ENCODE data around the gene ASB10.

The ASB10 gene

DNA sequence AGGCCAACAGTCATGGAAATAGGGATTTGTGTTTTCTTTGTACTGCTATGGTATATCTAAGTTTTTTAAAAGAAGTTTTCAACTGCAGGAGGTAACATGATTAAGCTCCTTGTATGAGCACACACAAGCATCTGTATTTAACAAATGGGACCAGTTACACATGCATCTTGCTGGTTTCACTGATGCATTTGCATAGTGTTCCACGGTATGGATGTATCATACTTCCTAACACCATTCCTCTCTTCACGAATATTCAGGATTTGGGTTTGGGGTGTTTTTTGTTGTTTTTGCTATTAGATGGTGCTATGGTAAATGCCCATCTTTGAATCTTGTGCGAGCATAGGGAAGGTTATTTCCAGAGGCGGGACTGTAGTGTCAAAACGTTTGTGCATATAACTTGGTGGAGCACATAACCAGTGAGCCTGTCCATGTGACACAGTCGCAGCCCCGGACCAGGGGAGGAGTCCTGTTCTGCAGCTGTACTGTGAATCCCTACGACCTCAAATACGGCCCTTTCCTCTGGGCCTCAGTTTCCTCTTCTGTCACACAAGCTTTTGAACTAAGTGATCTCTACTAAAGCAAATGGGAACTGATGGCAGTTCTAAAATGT, 21.3 kb upstream of the ASB10 start:
- Histone ChIP-seq H3K36me3 (ENCODE audit: control insufficient read depth in 1 of 2, insufficient read depth in 2 of 2, low read length in 2 of 2) (peaks cover 0 to 10% of the 10 kb centered on the region in 2 donors), H3K27ac (ENCODE audit: low read length) (no peak overlapping the region), H3K27me3 (ENCODE audit: low read depth, low read length) (peaks cover 7% of the 10 kb centered on the region), H3K4me1 (ENCODE audit: control insufficient read depth in 1 of 2, insufficient read depth in 2 of 2, low read length in 2 of 2) (no peaks in the 10 kb centered on the region), H3K9me3 (ENCODE audit: control insufficient read depth in 1 of 2, low read length in 2 of 2) (no peaks in the 10 kb centered on the region), H3K4me3 (ENCODE audit: low read depth in 1 of 2, low read length in 2 of 2) (no peak overlapping the region)

DNA sequence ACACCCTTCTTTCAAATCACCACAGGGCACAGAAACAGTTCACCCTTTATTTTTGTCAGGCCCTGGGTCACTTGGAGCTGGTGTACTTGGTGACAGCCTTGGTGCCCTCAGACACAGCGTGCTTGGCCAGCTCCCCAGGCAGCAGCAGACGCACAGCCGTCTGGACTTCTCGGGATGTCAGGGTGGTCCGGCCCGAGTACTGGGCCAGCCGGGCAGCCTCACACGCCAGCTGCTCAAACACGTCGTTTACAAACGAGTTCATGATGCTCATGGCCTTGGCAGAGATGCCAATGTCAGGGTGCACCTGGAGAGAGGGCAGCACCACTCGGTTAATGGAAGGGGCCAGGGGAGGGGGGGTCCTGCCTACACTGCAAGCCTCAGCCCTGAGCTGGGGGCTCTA, 20.8 kb upstream of the ASB10 start:
- H3K36me3 ChIP-seq (ENCODE audit: control insufficient read depth in 1 of 2, insufficient read depth in 2 of 2, low read length in 2 of 2), result peaks cover 0 to 4% of the 10 kb centered on the region in 2 donors
- no peak overlapping the region for H3K27ac ChIP-seq (ENCODE audit: low read length)
- no peaks in the 10 kb centered on the region for H3K4me1 ChIP-seq (ENCODE audit: control insufficient read depth in 1 of 2, insufficient read depth in 2 of 2, low read length in 2 of 2)
- no peak overlapping the region for H3K4me3 ChIP-seq (ENCODE audit: low read depth in 1 of 2, low read length in 2 of 2)
- no peaks in the 10 kb centered on the region for H3K9me3 ChIP-seq (ENCODE audit: control insufficient read depth in 1 of 2, low read length in 2 of 2)
- H3K27me3 ChIP-seq (ENCODE audit: low read depth, low read length), result peaks cover 7% of the 10 kb centered on the region

DNA sequence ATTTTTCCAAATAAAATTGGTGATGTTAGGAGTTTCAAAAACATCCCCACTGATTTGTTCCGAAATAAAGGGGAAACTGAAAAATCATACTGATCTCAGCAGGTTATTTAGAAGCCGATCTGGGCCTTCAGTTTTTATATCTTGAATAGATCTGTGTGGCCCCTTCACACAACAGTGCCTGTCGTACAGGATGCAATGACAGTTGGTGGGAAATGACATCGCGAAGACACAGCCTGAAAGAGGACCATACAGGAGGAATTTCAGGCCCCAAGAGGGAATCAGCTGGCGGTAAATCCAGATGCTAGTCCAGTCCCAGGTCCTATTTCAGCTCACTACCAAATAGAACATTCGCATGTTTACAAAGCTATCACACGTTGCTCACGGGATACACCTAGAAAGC, 20.3 kb upstream of the ASB10 start:
- Histone ChIP-seq H3K27ac (ENCODE audit: low read length) (no peak overlapping the region), H3K27me3 (ENCODE audit: low read depth, low read length) (peaks cover 7% of the 10 kb centered on the region), H3K4me3 (ENCODE audit: low read depth in 1 of 2, low read length in 2 of 2) (no peak overlapping the region), H3K36me3 (ENCODE audit: control insufficient read depth in 1 of 2, insufficient read depth in 2 of 2, low read length in 2 of 2) (no peaks in the 10 kb centered on the region), H3K4me1 (ENCODE audit: control insufficient read depth in 1 of 2, insufficient read depth in 2 of 2, low read length in 2 of 2) (no peaks in the 10 kb centered on the region), H3K9me3 (ENCODE audit: control insufficient read depth in 1 of 2, low read length in 2 of 2) (no peaks in the 10 kb centered on the region)

DNA sequence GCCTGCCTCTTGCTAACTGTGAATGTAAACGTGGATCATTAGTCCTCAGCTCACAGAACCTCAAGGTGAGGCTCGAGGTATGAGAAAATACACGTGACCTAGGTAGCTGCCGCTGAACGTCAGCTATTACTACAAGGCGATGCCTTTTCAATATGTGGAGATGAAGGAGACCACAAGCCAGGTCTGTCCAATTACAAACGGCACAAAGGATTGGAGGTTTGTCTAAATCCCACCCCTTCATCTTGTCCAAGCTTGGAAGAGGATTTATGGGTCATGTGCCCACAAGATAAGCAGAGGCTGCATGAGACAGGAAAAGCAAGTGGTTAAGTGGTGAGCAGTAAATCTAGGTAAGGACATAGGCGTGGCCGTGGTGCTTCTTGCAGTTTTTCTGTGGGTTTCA, 19.9 kb upstream of the ASB10 start:
- Histone ChIP-seq H3K36me3 (ENCODE audit: control insufficient read depth in 1 of 2, insufficient read depth in 2 of 2, low read length in 2 of 2) (no peaks in the 10 kb centered on the region), H3K4me3 (ENCODE audit: low read depth in 1 of 2, low read length in 2 of 2) (no peak overlapping the region), H3K27ac (ENCODE audit: low read length) (no peak overlapping the region), H3K4me1 (ENCODE audit: control insufficient read depth in 1 of 2, insufficient read depth in 2 of 2, low read length in 2 of 2) (no peaks in the 10 kb centered on the region), H3K9me3 (ENCODE audit: control insufficient read depth in 1 of 2, low read length in 2 of 2) (no peaks in the 10 kb centered on the region), H3K27me3 (ENCODE audit: low read depth, low read length) (peaks cover 7% of the 10 kb centered on the region)

DNA sequence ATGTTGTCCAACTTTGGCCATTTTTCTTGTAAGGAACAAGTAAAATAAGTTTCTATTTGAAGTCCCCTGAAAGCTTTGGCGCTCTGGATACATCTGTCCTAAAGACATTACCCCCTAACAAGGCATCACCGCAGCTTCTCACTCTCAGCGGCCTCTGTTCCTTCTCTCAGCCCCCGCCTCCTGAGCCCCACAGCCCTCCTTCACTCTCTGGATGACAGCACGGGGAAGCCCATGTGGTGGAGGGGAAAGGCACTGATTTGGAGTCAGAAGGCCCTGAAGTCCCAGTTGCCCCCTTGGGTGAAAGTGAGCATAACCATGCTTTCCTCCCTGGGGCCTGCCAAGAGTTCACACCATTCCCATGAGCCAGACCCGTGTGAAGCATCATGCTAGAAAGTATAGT, 18.7 kb upstream of the ASB10 start:
- peaks cover 7% of the 10 kb centered on the region for H3K27me3 ChIP-seq (ENCODE audit: low read depth, low read length)
- no peak overlapping the region for H3K4me3 ChIP-seq (ENCODE audit: low read depth in 1 of 2, low read length in 2 of 2)
- H3K9me3 ChIP-seq (ENCODE audit: control insufficient read depth in 1 of 2, low read length in 2 of 2), result no peaks in the 10 kb centered on the region
- H3K36me3 ChIP-seq (ENCODE audit: control insufficient read depth in 1 of 2, insufficient read depth in 2 of 2, low read length in 2 of 2), result no peaks in the 10 kb centered on the region
- H3K4me1 ChIP-seq (ENCODE audit: control insufficient read depth in 1 of 2, insufficient read depth in 2 of 2, low read length in 2 of 2), result no peaks in the 10 kb centered on the region
- H3K27ac ChIP-seq (ENCODE audit: low read length), result no peak overlapping the region

DNA sequence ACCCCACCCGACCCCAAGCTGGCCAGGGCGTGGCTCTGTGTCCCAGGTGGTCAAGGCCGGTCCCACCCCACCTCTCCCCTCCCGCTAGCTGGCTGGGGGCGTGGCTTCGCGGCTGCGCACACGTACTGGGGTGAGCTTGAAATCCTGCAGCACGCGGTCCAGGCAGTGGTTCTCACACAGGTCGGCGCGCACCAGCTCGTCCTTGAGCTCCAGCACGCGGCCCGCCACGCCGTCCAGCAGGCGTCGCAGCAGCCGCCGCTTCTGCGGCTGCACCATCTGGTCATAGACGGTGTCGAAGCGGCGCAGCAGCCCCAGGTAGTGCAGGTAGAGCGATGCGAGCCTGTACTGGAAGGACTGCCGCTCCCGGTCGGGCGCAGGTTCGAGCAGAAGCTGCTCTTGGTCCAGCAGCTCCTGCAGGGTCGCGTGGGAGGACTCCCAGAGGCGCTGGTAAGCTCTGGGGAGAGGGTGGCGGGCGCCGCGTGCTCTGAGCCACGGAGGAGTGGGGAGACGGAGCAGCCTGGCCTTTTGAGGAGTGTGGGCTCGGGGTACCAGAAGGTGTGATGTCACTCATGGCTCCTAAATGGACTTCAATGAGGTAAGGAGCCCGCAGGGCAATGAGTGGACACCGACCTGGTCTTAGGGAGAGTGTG, 17.5 kb upstream of the ASB10 start:
- H3K4me3 ChIP-seq (ENCODE audit: low read depth in 1 of 2, low read length in 2 of 2), result no peak overlapping the region
- no peak overlapping the region for H3K27ac ChIP-seq (ENCODE audit: low read length)
- no peaks in the 10 kb centered on the region for H3K36me3 ChIP-seq (ENCODE audit: control insufficient read depth in 1 of 2, insufficient read depth in 2 of 2, low read length in 2 of 2)
- H3K27me3 ChIP-seq (ENCODE audit: low read depth, low read length), result peaks cover 7% of the 10 kb centered on the region
- peaks cover 0 to 5% of the 10 kb centered on the region in 2 donors for H3K4me1 ChIP-seq (ENCODE audit: control insufficient read depth in 1 of 2, insufficient read depth in 2 of 2, low read length in 2 of 2)
- H3K9me3 ChIP-seq (ENCODE audit: control insufficient read depth in 1 of 2, low read length in 2 of 2), result no peaks in the 10 kb centered on the region

DNA sequence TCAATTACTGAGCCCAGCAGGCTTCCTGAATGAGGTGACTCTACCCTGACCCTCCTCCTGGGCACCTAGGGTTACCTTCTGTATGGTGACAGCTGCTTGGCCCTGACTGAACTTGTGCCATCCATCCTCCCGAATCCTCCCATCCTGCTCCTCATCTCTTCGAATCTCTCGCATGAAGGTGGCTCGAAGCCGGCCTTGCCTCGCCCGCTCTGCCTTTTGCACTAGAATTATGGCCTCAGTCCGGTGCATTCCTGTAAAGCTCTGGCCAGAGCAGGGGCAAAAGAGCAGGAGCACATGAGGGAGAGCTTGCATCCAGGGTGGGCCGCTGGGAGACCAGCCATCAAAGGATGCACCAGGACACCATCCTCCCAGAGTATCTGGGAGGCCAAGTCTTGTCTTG, 15.8 kb upstream of the ASB10 start:
- peaks cover 0 to 8% of the 10 kb centered on the region in 2 donors for H3K4me1 ChIP-seq (ENCODE audit: control insufficient read depth in 1 of 2, insufficient read depth in 2 of 2, low read length in 2 of 2)
- no peaks in the 10 kb centered on the region for H3K36me3 ChIP-seq (ENCODE audit: control insufficient read depth in 1 of 2, insufficient read depth in 2 of 2, low read length in 2 of 2)
- no peak overlapping the region for H3K4me3 ChIP-seq (ENCODE audit: low read depth in 1 of 2, low read length in 2 of 2)
- H3K27ac ChIP-seq (ENCODE audit: low read length), result no peak overlapping the region
- no peaks in the 10 kb centered on the region for H3K9me3 ChIP-seq (ENCODE audit: control insufficient read depth in 1 of 2, low read length in 2 of 2)
- H3K27me3 ChIP-seq (ENCODE audit: low read depth, low read length), result peaks cover 7% of the 10 kb centered on the region

DNA sequence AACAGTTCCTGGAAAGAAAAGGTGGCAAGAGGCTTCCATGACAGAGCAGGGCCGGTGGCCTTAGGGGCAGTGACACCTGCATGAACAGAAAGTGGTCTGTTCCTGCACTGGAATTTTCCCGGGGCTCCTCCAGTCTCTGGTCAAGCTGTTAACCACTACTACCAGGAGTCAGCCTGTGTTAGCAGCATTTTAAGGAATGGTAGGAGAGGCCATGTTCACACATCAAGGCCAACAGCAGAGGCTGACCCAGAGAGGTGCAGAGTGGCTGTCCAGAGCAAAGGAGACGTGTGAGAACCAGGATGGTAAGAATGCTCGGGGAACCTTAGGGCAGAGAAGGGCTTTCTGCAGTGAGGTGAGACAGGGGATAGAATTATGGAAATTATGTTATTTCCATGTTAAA, 14.7 kb upstream of the ASB10 start:
- no peaks in the 10 kb centered on the region for H3K9me3 ChIP-seq (ENCODE audit: control insufficient read depth in 1 of 2, low read length in 2 of 2)
- H3K4me1 ChIP-seq (ENCODE audit: control insufficient read depth in 1 of 2, insufficient read depth in 2 of 2, low read length in 2 of 2), result peaks cover 0 to 8% of the 10 kb centered on the region in 2 donors
- H3K4me3 ChIP-seq (ENCODE audit: low read depth in 1 of 2, low read length in 2 of 2), result no peak overlapping the region
- H3K36me3 ChIP-seq (ENCODE audit: control insufficient read depth in 1 of 2, insufficient read depth in 2 of 2, low read length in 2 of 2), result no peaks in the 10 kb centered on the region
- H3K27ac ChIP-seq (ENCODE audit: low read length), result no peak overlapping the region
- peaks cover 7% of the 10 kb centered on the region for H3K27me3 ChIP-seq (ENCODE audit: low read depth, low read length)

DNA sequence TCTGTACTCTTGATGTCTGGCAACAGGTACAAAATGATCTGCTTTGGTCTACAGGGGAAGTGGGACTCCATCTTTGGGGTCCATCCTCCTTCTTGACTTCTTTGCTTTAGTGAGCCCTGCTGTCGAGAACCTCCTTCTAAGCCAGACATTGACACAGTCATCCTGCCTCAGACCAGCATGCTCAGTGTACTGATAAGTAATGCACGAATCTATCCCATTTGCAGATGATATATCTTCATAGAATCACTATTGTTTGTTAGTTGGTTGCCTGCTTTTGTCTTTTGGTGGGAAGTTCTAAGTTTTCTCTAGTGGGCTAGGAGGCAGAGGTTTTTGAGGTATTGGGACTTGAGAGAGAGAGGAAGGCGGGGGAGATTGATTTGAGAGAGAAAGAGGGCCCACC, 14.3 kb upstream of the ASB10 start:
- H3K9me3 ChIP-seq (ENCODE audit: control insufficient read depth in 1 of 2, low read length in 2 of 2), result no peaks in the 10 kb centered on the region
- no peaks in the 10 kb centered on the region for H3K36me3 ChIP-seq (ENCODE audit: control insufficient read depth in 1 of 2, insufficient read depth in 2 of 2, low read length in 2 of 2)
- peaks cover 0 to 8% of the 10 kb centered on the region in 2 donors for H3K4me1 ChIP-seq (ENCODE audit: control insufficient read depth in 1 of 2, insufficient read depth in 2 of 2, low read length in 2 of 2)
- H3K27ac ChIP-seq (ENCODE audit: low read length), result no peak overlapping the region
- H3K27me3 ChIP-seq (ENCODE audit: low read depth, low read length), result peaks cover 7% of the 10 kb centered on the region
- no peak overlapping the region for H3K4me3 ChIP-seq (ENCODE audit: low read depth in 1 of 2, low read length in 2 of 2)

DNA sequence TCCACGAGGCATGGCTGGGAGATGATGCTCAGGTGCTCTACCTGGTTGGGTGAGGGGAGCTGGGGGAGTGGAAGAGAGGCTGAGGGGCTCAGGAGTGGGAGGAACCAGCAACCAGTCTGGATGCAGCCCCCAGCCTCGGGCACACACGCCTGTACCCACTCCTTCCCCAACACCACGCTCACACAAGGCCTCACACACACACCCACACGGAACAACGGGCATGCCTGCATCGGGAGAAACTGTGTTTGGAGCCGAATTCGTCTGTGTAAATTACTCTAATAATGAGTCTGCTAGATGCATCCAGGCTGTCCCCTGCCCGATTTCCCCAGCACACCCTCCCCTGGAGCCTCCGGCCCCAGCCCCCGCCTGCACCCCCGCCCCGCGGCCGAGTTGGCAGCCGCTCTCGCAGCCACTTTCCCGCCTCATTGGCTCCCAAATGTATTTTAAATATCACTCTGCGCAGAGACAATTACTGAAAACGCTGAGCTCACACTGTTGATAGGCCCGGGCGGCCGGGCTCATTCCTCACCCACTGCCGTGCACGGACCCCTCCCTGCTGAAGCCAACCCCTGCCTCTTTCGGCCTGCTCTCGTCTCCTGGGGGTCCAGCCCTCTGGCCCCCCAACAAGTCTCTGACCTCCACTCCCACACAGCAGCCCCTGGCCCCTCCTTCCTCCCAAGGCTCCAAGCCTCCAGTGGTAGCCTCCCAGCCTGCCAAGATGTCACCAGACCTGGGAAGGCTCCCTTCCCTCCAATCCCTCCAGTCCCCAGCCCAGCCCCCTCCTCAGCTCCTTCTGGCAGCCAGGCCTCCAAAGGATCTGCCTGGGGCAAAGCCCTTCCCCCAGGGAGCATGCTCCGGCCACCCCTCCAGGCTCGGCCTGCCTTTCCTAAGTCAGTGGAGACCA, 12.1 kb upstream of the ASB10 start:
- Histone ChIP-seq H3K9me3 (ENCODE audit: control insufficient read depth in 1 of 2, low read length in 2 of 2) (no peaks in the 10 kb centered on the region), H3K36me3 (ENCODE audit: control insufficient read depth in 1 of 2, insufficient read depth in 2 of 2, low read length in 2 of 2) (no peaks in the 10 kb centered on the region), H3K27ac (ENCODE audit: low read length) (no peak overlapping the region), H3K27me3 (ENCODE audit: low read depth, low read length) (no peaks in the 10 kb centered on the region), H3K4me1 (ENCODE audit: control insufficient read depth in 1 of 2, insufficient read depth in 2 of 2, low read length in 2 of 2) (peaks cover 0 to 8% of the 10 kb centered on the region in 2 donors), H3K4me3 (ENCODE audit: low read depth in 1 of 2, low read length in 2 of 2) (no peak overlapping the region)

DNA sequence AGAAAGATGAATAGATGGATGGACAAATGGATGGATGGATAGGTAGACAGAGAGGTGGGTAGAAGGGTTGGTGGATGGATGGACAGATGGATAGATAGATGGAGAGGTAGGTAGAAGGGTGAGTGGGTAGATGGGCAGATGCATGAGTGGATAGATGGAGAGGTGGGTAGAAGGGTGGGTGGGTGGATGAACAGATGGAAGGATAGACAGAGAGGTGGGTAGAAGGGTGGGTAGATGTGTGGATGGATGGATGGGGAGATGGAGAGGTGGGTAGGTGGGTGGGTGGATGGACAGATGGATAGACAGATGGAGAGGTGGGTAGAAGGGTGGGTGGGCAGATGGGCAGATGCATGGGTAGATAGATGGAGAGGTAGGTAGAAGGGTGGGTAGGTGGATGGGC, 10.9 kb upstream of the ASB10 start:
- no peaks in the 10 kb centered on the region for H3K27me3 ChIP-seq (ENCODE audit: low read depth, low read length)
- H3K4me3 ChIP-seq (ENCODE audit: low read depth in 1 of 2, low read length in 2 of 2), result no peak overlapping the region
- H3K4me1 ChIP-seq (ENCODE audit: control insufficient read depth in 1 of 2, insufficient read depth in 2 of 2, low read length in 2 of 2), result peaks cover 0 to 8% of the 10 kb centered on the region in 2 donors
- H3K36me3 ChIP-seq (ENCODE audit: control insufficient read depth in 1 of 2, insufficient read depth in 2 of 2, low read length in 2 of 2), result no peaks in the 10 kb centered on the region
- no peaks in the 10 kb centered on the region for H3K9me3 ChIP-seq (ENCODE audit: control insufficient read depth in 1 of 2, low read length in 2 of 2)
- H3K27ac ChIP-seq (ENCODE audit: low read length), result no peak overlapping the region
